Uterus (tissue), 2 donors: ENCODE measurements around the gene TIMM50.

Experiments
- POLR2A ChIP-seq, 2 donors: fragments of 450-650 bp; IDR thresholded peaks; one replicate each; pipeline ENCODE4 v1.6.1; 2016; ENCODE audit warnings: antibody characterized with exemption in 2 of 2, mild to moderate bottlenecking in 1 of 2, moderate library complexity in 1 of 2
- TF ChIP-seq, protein P1 (sequence below), 4 experiments: fragments of 200-600 bp in 2 of 4; fragments of 450-650 bp in 2 of 4; sonication (generic) in 2 of 4; IDR thresholded peaks; one replicate each; pipeline ENCODE4 v1.5.1; 2016 to 2019; ENCODE audit warnings: antibody characterized with exemption in 4 of 4, mild to moderate bottlenecking in 2 of 4, moderate library complexity in 1 of 4

DNA sequence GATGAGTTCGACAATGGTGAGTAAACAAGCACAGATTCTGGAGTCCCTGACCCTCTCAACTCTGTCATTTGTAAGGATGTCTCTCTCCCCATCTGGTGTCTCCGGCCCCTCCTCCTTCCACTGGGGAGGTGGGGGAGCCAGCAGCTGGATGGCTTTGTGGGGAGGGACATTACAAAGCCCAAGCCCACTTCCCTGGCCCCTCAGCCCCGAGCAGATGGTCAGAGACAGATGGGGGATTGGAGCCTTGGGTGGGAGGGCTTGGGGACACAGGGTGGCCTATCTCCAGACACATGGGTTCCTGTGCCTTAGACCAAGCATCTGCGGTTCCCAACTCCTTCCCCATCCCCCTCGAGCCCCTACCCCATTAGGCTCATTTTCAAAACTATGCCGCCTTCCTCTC is 2.5 kb downstream of the TIMM50 start:
- TF ChIP-seq, protein P1, sequence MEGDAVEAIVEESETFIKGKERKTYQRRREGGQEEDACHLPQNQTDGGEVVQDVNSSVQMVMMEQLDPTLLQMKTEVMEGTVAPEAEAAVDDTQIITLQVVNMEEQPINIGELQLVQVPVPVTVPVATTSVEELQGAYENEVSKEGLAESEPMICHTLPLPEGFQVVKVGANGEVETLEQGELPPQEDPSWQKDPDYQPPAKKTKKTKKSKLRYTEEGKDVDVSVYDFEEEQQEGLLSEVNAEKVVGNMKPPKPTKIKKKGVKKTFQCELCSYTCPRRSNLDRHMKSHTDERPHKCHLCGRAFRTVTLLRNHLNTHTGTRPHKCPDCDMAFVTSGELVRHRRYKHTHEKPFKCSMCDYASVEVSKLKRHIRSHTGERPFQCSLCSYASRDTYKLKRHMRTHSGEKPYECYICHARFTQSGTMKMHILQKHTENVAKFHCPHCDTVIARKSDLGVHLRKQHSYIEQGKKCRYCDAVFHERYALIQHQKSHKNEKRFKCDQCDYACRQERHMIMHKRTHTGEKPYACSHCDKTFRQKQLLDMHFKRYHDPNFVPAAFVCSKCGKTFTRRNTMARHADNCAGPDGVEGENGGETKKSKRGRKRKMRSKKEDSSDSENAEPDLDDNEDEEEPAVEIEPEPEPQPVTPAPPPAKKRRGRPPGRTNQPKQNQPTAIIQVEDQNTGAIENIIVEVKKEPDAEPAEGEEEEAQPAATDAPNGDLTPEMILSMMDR (IDR thresholded peaks at IDR 0.05), result no peak
- TF ChIP-seq POLR2A (IDR thresholded peaks at IDR 0.05), result no peak
